NOMO-1 (cell line): ENCODE measurements around the gene RAB12.
A peak's percentile ranks its signal among the peaks of the same experiment; 100 is the strongest.
"Not testable (repeated sequence)": the region's sequence is repeated elsewhere in the genome, so short reads cannot be mapped to it uniquely, and the experiment has no call there.

ENCODE experiments used
- DNase-seq, 2 experiments: peaks; one replicate each; lab custom pipeline; 2025; ENCODE audit not compliant: unreplicated experiment in 2 of 2; lab: John Stamatoyannopoulos, UW

The RAB12 gene

GRCh38 chr18:8611916-8612576 is 2.8 kb downstream of the RAB12 start:
- no peak for DNase-seq

DNA sequence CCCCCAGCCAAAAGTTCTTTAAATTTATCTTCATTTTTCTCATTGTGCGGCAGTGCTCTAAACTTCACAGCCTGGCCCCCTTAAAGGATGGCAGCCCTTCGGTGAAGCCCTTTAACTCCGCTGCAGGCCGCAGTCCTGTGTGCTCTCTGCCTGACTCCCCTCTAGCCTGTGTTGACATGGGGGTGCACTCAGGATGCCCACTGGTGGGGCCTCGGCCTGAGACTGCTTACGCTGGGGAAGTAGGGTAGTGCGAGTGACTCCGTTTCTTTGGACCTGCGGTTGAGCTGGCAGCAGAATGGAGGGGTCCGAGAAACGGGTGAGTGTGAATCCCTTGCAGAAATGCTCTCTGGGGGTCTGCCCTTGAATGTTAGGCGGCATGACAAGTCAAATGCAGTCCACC is 5.6 kb downstream of the RAB12 start:
- no peak for DNase-seq

DNA sequence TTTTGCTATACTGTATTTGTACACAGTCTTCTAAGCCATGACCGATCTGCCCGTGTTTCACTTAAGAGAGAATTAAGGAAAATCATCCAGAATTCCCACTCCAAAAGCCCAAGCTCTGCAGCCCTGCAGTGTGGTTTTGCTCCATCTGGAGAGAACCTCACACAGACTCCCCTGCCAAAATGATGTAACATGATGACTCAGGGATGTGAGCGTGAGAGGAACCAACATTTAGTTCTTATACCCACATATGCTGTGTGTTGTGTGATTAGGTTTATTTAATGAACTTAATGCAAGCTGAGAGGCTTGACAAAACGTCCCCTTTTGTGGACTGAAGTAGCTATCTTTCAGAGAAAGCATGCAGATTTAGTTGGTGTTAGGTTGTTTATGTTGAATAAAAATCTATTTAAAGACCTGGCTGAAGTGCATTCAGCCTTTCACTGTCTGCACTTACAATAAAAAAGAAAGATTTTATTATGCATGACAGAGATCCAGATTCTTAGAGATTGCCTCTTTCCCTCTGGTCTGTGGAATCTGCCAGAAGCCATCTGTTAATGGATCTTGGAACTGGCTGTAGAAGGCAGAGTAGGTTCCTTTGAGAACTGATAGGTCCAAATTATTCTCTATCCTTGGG is 6.3 kb downstream of the RAB12 start:
- peak; percentile 34 to 78 for DNase-seq

GRCh38 chr18:8616028-8616401 is 6.8 kb downstream of the RAB12 start:
- no peak for DNase-seq

- no peak for DNase-seq
These were observed 8.7 kb downstream of the RAB12 start for GRCh38 chr18:8617907-8618306.

- no peak for DNase-seq
These were observed 9.8 kb downstream of the RAB12 start for GRCh38 chr18:8619041-8619440.

DNA sequence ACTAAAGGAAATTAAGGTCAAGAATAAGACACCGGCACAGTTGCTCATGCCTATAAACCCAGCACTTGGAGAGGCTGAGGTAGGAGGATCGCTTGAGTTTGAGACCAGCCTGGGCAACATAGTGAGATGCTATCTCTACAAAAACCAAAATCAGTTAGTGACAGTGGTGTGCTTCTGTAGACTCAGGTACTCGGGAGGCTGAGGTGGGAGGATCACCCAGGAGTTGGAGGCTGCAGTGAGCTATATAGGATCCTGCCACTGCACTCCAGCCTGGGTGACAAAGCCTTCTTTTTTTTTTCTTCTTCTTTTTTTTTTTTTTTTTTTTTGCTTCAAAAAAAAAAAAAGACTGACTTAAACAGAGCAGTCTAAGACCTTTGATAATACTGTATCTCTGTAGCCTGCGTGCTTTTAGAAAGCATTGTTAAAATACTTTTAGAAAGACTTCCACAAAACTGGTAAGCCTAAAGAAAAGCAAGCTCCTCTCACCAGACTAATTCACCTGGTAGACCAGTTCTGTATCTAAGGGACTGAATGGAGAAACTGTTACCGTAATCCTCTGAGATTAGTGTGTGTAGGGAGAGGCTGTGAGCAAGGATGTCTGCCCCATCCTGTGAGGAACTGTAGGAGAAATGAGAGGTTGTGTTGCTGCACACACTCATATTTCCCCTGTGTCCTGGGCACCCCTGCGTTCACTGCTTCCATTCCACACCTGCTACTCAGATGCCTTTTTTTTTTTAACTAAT is 10.8 kb downstream of the RAB12 start:
- DNase-seq: no peak

DNA sequence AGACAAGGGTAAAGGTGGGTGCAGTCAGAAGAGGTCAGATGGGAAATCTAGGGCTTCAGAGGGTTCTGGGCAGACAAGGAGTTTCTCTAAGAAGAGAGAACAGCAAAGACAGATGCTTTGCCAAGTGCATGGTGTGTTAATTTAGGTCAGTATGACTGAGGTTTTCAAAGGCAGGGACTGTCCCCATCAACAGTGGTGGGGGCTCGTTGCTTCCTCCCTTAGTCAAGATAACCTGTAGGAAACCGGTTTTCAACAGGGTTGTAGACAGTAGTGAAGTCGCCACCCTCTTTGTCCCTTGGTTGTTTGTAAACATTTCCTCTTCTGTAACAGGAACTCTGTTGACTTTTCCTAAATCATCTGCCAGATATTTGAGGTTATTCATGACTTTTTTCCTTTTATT is 11.6 kb downstream of the RAB12 start:
- DNase-seq: no peak

DNA sequence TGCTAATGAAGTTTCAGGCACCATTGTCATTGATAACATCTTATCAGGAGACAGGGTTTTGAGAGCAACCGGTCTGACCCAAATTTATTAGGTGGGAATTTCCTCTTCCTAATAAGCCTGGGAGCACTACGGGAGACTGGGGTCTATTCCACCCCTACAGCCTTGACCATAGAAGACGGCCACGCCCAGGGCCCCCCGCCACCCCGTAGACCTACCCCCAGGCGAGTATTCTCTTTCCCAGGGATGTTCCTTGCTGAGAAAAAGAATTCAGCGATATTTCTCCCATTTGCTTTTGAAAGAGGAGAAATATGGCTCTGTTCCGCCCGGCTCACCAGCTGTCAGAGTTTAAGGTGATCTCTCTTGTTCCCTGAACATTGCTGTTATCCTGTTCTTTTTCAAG is 13.4 kb downstream of the RAB12 start:
- not testable (repeated sequence) for DNase-seq

GRCh38 chr18:8623549-8624106 is 14.4 kb downstream of the RAB12 start:
- DNase-seq: peak; percentile 78 to 80

DNA sequence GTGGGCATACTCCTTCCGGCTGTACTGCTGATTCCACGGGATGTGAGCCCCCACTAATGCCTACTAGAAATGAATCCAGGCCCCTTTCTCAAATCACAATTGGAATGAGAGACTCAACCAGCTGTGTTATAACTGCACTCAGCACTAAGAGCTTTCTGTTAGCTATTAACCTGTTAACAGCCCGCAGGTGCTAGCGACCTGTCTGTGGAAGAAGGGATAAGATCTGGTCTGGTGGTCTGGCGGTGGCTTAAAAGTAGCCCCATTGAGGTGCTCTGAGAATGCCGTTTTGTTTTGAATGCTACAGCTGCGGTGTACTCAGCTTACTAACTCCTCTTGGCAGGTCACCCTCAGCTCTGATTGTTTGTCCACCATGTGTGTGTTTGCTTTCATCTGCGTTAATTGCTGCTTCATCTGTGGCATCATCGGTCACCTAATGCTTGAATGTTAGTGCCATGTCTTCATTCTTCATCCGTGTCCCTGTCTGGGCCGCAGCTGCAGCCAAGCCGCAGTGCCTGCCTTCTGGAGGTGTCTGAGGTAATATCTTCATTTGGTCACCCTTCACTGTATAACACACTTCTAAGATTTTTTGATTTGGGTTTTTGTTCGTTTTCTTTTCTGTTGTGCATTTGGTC is 16.3 kb downstream of the RAB12 start:
- no peak for DNase-seq

GRCh38 chr18:8626414-8627106 is 17.3 kb downstream of the RAB12 start:
- no peak for DNase-seq

GRCh38 chr18:8627107-8627472 is 17.9 kb downstream of the RAB12 start:
- DNase-seq: no peak

DNA sequence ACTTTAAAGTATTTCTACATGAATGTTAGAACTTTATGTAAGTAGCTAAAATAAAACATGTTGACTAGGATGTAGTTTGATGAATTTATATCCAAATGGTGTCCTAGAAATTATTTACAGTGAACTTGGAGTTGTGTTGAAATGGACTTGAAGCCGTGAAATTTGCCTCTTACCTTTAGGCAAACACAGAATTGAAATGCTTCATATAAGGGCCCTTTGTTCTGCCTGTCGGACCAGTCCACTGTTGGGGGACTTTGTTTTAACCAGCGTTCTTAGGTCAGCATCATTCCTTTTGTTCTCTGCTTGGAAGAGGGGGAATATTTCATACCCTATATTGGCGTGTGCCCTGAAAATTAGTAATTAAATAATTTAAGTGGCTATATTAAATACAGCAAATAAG is 18.3 kb downstream of the RAB12 start:
- no peak for DNase-seq

- no peak for DNase-seq
These were observed 20.4 kb downstream of the RAB12 start for GRCh38 chr18:8629602-8630001.

DNA sequence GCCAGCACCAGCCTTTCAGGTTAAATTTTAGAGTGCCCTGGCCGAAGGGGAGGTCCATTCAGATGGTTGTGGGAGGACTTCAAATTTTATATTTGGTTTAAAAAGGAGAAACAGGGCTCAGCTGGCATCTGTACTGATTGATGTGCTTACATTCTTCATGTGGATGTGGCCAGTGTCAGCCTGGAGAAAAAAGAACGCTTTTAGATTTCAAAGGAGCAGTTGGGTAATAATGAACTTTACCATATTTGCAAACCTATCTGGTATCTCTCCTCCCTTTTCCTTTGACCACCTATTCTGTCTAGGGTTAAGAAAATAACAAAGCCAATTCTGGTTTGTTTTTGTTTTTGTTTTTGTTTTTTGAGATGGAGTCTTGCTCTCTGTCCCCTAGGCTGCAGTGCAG is 21.3 kb downstream of the RAB12 start:
- DNase-seq: no peak

- DNase-seq: no peak
These were observed 22.0 kb downstream of the RAB12 start for GRCh38 chr18:8631265-8631664.

DNA sequence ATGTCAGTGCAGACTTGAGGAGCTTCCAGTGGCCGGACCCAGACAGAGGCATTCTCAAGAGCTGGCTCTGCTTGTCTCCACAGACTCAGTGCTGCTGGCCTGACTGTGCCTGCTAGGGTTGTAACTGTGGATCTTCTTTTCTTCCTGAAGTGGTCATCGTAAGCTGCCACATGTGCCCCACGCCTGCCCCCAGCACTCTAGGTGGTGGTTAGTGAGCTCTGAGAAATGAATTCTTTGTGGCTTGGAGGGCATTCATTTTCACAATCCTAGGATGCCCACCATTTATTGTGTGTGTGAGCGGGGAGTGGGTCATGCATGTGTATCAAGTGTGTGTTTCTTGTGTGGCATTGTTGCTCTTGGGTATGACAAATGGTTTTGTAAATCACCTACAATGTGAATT is 23.1 kb downstream of the RAB12 start:
- no peak for DNase-seq

GRCh38 chr18:8634508-8634907 is 25.3 kb downstream of the RAB12 start:
- no peak for DNase-seq

DNA sequence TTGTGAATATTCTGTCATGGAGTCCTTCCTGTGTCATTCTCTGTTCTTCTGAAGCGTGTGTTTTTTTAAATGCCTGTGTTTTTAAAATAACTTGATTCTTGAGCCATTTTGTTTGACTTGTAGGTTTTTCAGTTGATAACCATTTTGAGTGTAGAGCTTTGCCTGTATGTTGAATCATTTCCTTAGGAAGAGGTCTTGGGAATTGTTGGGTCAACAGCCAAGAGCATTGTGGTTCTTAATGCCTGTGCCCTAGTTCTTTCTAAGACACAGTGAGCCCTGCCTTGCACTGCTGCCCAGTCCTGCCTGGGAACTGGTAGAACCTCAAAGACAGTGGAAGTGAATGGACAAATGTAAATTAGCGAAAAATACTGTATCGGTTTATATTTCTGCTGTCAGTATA is 25.9 kb downstream of the RAB12 start:
- no peak for DNase-seq

- no peak for DNase-seq
These were observed 30.5 kb downstream of the RAB12 start for GRCh38 chr18:8639762-8640161.
